K562 (cell line): ENCODE data around the gene DPM1. TPM values are rescaled to one million over a fixed set of nuclear protein-coding genes. Genes with fewer than 3 reads are reported as not detected.

Source experiments
- BACH1 ChIP-seq: fragments of 200-800 bp; sonication (Bioruptor generic); IDR thresholded peaks from 2 replicates; pipeline ENCODE4 v1.6.1; 2016; ENCODE audit warnings: missing genetic modification characterization, missing compliant biosample characterization
- GTF2F1 ChIP-seq: IDR thresholded peaks from 2 replicates; pipeline ENCODE4 v1.6.1; 2011; ENCODE audit warnings: low read depth, low read length, improper control_type of control experiment
- MEF2A ChIP-seq: IDR thresholded peaks from 2 replicates; pipeline ENCODE4 v1.6.1; 2011; ENCODE audit warnings: low read depth, mild to moderate bottlenecking, low read length, moderate library complexity; ENCODE audit not compliant: control insufficient read depth
- PURB ChIP-seq: sonication (generic); formaldehyde crosslinking; IDR thresholded peaks from 2 replicates; pipeline ENCODE4 v1.9.0; 2021; ENCODE audit warnings: low read depth, mild to moderate bottlenecking, missing genetic modification reagents
- RBM17 ChIP-seq: fragments of 200-400 bp; formaldehyde crosslinking; IDR thresholded peaks from 2 replicates; pipeline ENCODE4 v1.6.1; 2017; ENCODE audit warnings: low read depth, mild to moderate bottlenecking, low read length, borderline replicate concordance
- SAP30 ChIP-seq: fragments of 200-600 bp; sonication (generic); IDR thresholded peaks from 2 replicates; pipeline ENCODE4 v1.6.1; 2012; ENCODE audit warnings: borderline replicate concordance, low read depth, mild to moderate bottlenecking, moderate library complexity, low read length, control low read depth, inconsistent platforms; ENCODE audit not compliant: insufficient read depth, poor library complexity, severe bottlenecking
- ZBTB7A ChIP-seq: IDR thresholded peaks from 2 replicates; pipeline ENCODE4 v1.6.1; 2011; ENCODE audit warnings: low read depth, mild to moderate bottlenecking, low read length, moderate library complexity, borderline replicate concordance; ENCODE audit not compliant: control insufficient read depth
- ZC3H4 ChIP-seq: sonication (generic); formaldehyde crosslinking; IDR thresholded peaks from 2 replicates; pipeline ENCODE4 v1.9.0; 2021; ENCODE audit warnings: missing genetic modification reagents, borderline replicate concordance
- polyA plus RNA-seq, 8 experiments: library from polyadenylated mRNA; depleted of rRNA in 4 of 8; stranded (reverse) in 5 of 8; unstranded in 3 of 8; fragments of >200 nt; fragmentation: Nextera tagmentation in 2 of 8; fragmentation: Illumina TruSeq in 1 of 8; extraction: Ambion mirVana in 2 of 8; extraction: Trizol in 1 of 8; gene quantifications; 2 replicates each; pipeline versions ENCODE4 v1.2.1 to v1.2.3, GENCODE V29; 2011 to 2014; ENCODE audit warnings: inconsistent platforms in 1 of 8, missing spikeins in 1 of 8
- total RNA-seq, 7 experiments: library from RNA; depleted of rRNA in 6 of 7; stranded (reverse); fragments of >200 nt in 6 of 7; fragmentation: Illumina TruSeq in 2 of 7; extraction: Trizol in 2 of 7; gene quantifications; 2 replicates each; pipeline versions ENCODE4 v1.2.1 to v1.2.3, GENCODE V29; 2011 to 2021; ENCODE audit warnings: low replicate concordance in 1 of 7
- TF ChIP-seq, protein P1 (sequence below): fragments of 450-650 bp; IDR thresholded peaks from 2 replicates; pipeline ENCODE4 v1.6.1; 2017; ENCODE audit warnings: mild to moderate bottlenecking, moderate library complexity
- TF ChIP-seq, protein P2 (sequence below): fragments of 200-600 bp; sonication (generic); IDR thresholded peaks from one replicate; pipeline ENCODE4 v1.6.1; 2012; ENCODE audit warnings: mild to moderate bottlenecking, low read depth, low read length, inconsistent platforms

The DPM1 gene
- total and polyA plus RNA-seq, 9 of the 15 experiments (the other 6 are each of a cell fraction or from before 2014, with no cell fraction given), result 75.2 to 190 (median 153) TPM

DNA sequence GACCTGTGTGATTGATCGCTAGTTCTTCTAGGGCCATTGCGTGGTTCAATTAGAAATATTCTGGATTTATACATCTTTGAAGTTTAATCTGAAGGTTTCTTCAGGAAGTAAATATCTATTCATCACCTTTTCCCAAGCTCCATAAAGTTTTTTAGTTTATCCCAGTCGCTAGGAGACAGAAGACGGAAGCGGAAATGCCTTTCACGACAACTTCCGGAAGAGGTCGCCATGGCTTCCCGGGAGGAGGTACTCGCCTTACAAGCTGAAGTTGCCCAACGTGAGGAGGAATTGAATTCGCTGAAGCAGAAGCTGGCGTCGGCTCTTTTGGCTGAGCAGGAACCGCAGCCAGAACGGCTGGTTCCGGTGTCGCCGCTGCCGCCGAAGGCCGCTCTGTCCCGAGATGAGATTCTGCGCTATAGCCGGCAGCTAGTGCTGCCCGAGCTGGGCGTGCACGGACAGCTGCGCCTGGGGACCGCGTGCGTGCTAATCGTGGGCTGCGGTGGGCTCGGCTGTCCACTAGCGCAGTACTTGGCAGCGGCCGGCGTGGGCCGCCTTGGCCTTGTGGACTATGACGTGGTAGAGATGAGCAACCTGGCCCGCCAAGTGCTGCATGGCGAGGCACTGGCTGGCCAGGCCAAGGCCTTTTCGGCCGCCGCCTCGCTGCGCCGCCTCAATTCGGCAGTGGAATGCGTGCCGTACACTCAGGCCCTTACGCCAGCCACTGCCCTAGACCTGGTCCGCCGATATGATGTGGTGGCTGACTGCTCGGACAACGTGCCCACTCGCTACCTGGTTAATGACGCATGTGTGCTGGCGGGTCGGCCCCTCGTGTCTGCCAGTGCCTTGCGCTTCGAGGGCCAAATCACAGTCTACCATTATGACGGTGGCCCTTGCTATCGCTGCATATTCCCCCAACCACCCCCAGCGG, 547 bp upstream of the DPM1 start, which contains the start of gene MOCS3 (continued):
- TF ChIP-seq RBM17 (no peak), GTF2F1 (no peak), MEF2A (no peak), SAP30 (peak; percentile 89), ZC3H4 (CRISPR knock-in tag) (peak; percentile 69; the same call in 1 of the 2 replicates), BACH1 (no peak; the same call in 1 of the 2 replicates), PURB (CRISPR knock-in tag) (no peak), ZBTB7A (peak; percentile 30; the same call in 1 of the 2 replicates)
- TF ChIP-seq, protein P1, sequence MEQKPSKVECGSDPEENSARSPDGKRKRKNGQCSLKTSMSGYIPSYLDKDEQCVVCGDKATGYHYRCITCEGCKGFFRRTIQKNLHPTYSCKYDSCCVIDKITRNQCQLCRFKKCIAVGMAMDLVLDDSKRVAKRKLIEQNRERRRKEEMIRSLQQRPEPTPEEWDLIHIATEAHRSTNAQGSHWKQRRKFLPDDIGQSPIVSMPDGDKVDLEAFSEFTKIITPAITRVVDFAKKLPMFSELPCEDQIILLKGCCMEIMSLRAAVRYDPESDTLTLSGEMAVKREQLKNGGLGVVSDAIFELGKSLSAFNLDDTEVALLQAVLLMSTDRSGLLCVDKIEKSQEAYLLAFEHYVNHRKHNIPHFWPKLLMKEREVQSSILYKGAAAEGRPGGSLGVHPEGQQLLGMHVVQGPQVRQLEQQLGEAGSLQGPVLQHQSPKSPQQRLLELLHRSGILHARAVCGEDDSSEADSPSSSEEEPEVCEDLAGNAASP, result no peak
- TF ChIP-seq, protein P2, sequence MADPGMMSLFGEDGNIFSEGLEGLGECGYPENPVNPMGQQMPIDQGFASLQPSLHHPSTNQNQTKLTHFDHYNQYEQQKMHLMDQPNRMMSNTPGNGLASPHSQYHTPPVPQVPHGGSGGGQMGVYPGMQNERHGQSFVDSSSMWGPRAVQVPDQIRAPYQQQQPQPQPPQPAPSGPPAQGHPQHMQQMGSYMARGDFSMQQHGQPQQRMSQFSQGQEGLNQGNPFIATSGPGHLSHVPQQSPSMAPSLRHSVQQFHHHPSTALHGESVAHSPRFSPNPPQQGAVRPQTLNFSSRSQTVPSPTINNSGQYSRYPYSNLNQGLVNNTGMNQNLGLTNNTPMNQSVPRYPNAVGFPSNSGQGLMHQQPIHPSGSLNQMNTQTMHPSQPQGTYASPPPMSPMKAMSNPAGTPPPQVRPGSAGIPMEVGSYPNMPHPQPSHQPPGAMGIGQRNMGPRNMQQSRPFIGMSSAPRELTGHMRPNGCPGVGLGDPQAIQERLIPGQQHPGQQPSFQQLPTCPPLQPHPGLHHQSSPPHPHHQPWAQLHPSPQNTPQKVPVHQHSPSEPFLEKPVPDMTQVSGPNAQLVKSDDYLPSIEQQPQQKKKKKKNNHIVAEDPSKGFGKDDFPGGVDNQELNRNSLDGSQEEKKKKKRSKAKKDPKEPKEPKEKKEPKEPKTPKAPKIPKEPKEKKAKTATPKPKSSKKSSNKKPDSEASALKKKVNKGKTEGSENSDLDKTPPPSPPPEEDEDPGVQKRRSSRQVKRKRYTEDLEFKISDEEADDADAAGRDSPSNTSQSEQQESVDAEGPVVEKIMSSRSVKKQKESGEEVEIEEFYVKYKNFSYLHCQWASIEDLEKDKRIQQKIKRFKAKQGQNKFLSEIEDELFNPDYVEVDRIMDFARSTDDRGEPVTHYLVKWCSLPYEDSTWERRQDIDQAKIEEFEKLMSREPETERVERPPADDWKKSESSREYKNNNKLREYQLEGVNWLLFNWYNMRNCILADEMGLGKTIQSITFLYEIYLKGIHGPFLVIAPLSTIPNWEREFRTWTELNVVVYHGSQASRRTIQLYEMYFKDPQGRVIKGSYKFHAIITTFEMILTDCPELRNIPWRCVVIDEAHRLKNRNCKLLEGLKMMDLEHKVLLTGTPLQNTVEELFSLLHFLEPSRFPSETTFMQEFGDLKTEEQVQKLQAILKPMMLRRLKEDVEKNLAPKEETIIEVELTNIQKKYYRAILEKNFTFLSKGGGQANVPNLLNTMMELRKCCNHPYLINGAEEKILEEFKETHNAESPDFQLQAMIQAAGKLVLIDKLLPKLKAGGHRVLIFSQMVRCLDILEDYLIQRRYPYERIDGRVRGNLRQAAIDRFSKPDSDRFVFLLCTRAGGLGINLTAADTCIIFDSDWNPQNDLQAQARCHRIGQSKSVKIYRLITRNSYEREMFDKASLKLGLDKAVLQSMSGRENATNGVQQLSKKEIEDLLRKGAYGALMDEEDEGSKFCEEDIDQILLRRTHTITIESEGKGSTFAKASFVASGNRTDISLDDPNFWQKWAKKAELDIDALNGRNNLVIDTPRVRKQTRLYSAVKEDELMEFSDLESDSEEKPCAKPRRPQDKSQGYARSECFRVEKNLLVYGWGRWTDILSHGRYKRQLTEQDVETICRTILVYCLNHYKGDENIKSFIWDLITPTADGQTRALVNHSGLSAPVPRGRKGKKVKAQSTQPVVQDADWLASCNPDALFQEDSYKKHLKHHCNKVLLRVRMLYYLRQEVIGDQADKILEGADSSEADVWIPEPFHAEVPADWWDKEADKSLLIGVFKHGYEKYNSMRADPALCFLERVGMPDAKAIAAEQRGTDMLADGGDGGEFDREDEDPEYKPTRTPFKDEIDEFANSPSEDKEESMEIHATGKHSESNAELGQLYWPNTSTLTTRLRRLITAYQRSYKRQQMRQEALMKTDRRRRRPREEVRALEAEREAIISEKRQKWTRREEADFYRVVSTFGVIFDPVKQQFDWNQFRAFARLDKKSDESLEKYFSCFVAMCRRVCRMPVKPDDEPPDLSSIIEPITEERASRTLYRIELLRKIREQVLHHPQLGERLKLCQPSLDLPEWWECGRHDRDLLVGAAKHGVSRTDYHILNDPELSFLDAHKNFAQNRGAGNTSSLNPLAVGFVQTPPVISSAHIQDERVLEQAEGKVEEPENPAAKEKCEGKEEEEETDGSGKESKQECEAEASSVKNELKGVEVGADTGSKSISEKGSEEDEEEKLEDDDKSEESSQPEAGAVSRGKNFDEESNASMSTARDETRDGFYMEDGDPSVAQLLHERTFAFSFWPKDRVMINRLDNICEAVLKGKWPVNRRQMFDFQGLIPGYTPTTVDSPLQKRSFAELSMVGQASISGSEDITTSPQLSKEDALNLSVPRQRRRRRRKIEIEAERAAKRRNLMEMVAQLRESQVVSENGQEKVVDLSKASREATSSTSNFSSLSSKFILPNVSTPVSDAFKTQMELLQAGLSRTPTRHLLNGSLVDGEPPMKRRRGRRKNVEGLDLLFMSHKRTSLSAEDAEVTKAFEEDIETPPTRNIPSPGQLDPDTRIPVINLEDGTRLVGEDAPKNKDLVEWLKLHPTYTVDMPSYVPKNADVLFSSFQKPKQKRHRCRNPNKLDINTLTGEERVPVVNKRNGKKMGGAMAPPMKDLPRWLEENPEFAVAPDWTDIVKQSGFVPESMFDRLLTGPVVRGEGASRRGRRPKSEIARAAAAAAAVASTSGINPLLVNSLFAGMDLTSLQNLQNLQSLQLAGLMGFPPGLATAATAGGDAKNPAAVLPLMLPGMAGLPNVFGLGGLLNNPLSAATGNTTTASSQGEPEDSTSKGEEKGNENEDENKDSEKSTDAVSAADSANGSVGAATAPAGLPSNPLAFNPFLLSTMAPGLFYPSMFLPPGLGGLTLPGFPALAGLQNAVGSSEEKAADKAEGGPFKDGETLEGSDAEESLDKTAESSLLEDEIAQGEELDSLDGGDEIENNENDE, result no peak
